Upper lobe of left lung (tissue), 4 donors: ENCODE data around the gene AASS.

Source experiments
- POLR2A ChIP-seq, 4 donors: fragments of 450-650 bp; IDR thresholded peaks; one replicate each; pipeline ENCODE4 v1.5.1; 2016 to 2017; ENCODE audit warnings: antibody characterized with exemption in 4 of 4, mild to moderate bottlenecking in 2 of 4
- TF ChIP-seq, protein P1 (sequence below), 6 experiments: fragments of 450-650 bp in 4 of 6; fragments of 200-600 bp in 2 of 6; sonication (generic) in 2 of 6; IDR thresholded peaks; one replicate each; pipeline ENCODE4 v1.5.1; 2016 to 2019; ENCODE audit warnings: antibody characterized with exemption in 6 of 6

DNA sequence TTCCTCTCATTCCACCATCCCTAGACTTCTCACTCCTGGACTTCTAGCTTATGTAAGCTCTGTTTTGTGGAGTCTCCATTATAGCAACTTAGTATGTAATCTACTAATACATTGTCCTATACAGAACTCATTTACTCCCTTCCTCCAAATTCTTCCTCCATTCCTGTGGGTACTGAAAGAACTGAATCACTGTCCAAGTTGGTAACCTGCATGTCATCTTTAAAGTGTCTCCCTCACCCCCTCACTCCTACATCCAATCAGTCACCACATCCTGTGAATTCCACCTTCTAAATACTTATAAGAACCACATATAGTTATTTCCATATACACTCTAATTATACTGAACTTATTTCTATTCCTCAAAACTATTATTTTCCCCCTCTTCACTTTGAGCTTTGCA is 20.3 kb downstream of the AASS start:
- TF ChIP-seq, protein P1, sequence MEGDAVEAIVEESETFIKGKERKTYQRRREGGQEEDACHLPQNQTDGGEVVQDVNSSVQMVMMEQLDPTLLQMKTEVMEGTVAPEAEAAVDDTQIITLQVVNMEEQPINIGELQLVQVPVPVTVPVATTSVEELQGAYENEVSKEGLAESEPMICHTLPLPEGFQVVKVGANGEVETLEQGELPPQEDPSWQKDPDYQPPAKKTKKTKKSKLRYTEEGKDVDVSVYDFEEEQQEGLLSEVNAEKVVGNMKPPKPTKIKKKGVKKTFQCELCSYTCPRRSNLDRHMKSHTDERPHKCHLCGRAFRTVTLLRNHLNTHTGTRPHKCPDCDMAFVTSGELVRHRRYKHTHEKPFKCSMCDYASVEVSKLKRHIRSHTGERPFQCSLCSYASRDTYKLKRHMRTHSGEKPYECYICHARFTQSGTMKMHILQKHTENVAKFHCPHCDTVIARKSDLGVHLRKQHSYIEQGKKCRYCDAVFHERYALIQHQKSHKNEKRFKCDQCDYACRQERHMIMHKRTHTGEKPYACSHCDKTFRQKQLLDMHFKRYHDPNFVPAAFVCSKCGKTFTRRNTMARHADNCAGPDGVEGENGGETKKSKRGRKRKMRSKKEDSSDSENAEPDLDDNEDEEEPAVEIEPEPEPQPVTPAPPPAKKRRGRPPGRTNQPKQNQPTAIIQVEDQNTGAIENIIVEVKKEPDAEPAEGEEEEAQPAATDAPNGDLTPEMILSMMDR (IDR thresholded peaks at IDR 0.05): no peak
- no peak for TF ChIP-seq POLR2A (IDR thresholded peaks at IDR 0.05)
